K562 (cell line): ENCODE measurements around the gene CBX2. TPM values are rescaled to one million over a fixed set of nuclear protein-coding genes. Genes with fewer than 3 reads are reported as not detected.

ENCODE experiments used
- BRD4 ChIP-seq: fragments of 200-600 bp; sonication (generic); IDR thresholded peaks from 2 replicates; pipeline ENCODE4 v1.6.1; 2017; ENCODE audit warnings: inconsistent platforms
- CBX1 ChIP-seq: sonication (generic); IDR thresholded peaks from 2 replicates; pipeline ENCODE4 v1.6.1; 2016; ENCODE audit warnings: antibody characterized with exemption, low read depth, mild to moderate bottlenecking
- E2F6 ChIP-seq, 2 experiments: IDR thresholded peaks; 2 replicates each; pipeline ENCODE4 v1.6.1; 2011; ENCODE audit warnings: borderline replicate concordance in 1 of 2, control low read depth in 1 of 2, low read depth in 1 of 2, low read length in 1 of 2, mild to moderate bottlenecking in 1 of 2, mixed read lengths in 1 of 2, moderate library complexity in 1 of 2; ENCODE audit not compliant: insufficient read depth in 1 of 2, insufficient read length in 1 of 2, poor library complexity in 1 of 2, severe bottlenecking in 1 of 2; ENCODE audit errors: extremely low read depth in 1 of 2
- FIP1L1 ChIP-seq: fragments of 200-400 bp; formaldehyde crosslinking; IDR thresholded peaks from 2 replicates; pipeline ENCODE4 v1.6.1; 2018; ENCODE audit warnings: mild to moderate bottlenecking, low read depth, low read length; ENCODE audit not compliant: poor library complexity, severe bottlenecking
- FOSL1 ChIP-seq: fragments of 200-800 bp; sonication (Bioruptor generic); conservative IDR thresholded peaks from 2 replicates; pipeline ENCODE4 v1.6.1; 2016; ENCODE audit warnings: missing genetic modification characterization, missing compliant biosample characterization
- GATAD2B ChIP-seq: fragments of 450-650 bp; IDR thresholded peaks from 2 replicates; pipeline ENCODE4 v1.6.1; 2017; ENCODE audit warnings: mild to moderate bottlenecking, borderline replicate concordance
- HMG20B ChIP-seq: fragments of 250-450 bp; sonication (Bioruptor Pico); IDR thresholded peaks from 2 replicates; pipeline ENCODE4 v1.5.0; 2021; ENCODE audit warnings: mild to moderate bottlenecking
- HMGN3 ChIP-seq: IDR thresholded peaks from 2 replicates; pipeline ENCODE4 v1.6.1; 2011; ENCODE audit warnings: borderline replicate concordance, low read depth, mild to moderate bottlenecking, mixed read lengths, low read length; ENCODE audit not compliant: insufficient read length; ENCODE audit errors: extremely low read depth
- KLF1 ChIP-seq: fragments of 450-650 bp; IDR thresholded peaks from 2 replicates; pipeline ENCODE4 v1.6.1; 2016; ENCODE audit warnings: missing genetic modification characterization, missing compliant biosample characterization
- L3MBTL2 ChIP-seq: fragments of 450-650 bp; IDR thresholded peaks from 2 replicates; pipeline ENCODE4 v1.6.1; 2016; ENCODE audit warnings: mild to moderate bottlenecking, moderate library complexity
- MTA2 ChIP-seq: fragments of 450-650 bp; IDR thresholded peaks from 2 replicates; pipeline ENCODE4 v1.6.1; 2016; ENCODE audit warnings: low read depth
- NCOA2 ChIP-seq, 2 experiments: fragments of 450-650 bp; IDR thresholded peaks; 2 replicates each; pipeline ENCODE4 v1.6.1; 2018; ENCODE audit warnings: mild to moderate bottlenecking in 2 of 2, moderate library complexity in 1 of 2; ENCODE audit not compliant: partially characterized antibody in 2 of 2
- NFIC ChIP-seq: fragments of 450-650 bp; IDR thresholded peaks from 2 replicates; pipeline ENCODE4 v1.6.1; 2017; ENCODE audit warnings: mild to moderate bottlenecking, inconsistent platforms
- NR4A1 ChIP-seq, 2 experiments: fragments of 250-450 bp in 1 of 2; fragments of 450-650 bp in 1 of 2; sonication (Bioruptor Pico) in 1 of 2; IDR thresholded peaks; 2 replicates each; pipeline versions ENCODE4 v1.4.0 to v1.6.1; 2016 to 2020; ENCODE audit warnings: mild to moderate bottlenecking in 2 of 2, missing compliant biosample characterization in 1 of 2, missing genetic modification characterization in 1 of 2, moderate library complexity in 1 of 2
- RAD21 ChIP-seq, 2 experiments: fragments of 250-450 bp in 1 of 2; fragments of 450-650 bp in 1 of 2; sonication (Bioruptor Pico) in 1 of 2; formaldehyde crosslinking in 1 of 2; IDR thresholded peaks in 1 of 2; conservative IDR thresholded peaks in 1 of 2; 2 replicates each; pipeline versions ENCODE4 v1.4.0 to v1.8.0; 2020 to 2022; ENCODE audit warnings: mild to moderate bottlenecking in 2 of 2, moderate library complexity in 1 of 2
- RBM22 ChIP-seq: fragments of 200-400 bp; formaldehyde crosslinking; IDR thresholded peaks from 2 replicates; pipeline ENCODE4 v1.6.1; 2018; ENCODE audit warnings: low read length, low read depth; ENCODE audit not compliant: poor library complexity, severe bottlenecking
- SMC3 ChIP-seq: conservative IDR thresholded peaks from 2 replicates; pipeline ENCODE4 v1.6.1; 2011; ENCODE audit warnings: low read depth, low read length, improper control_type of control experiment; ENCODE audit not compliant: insufficient read depth
- SRF ChIP-seq, 2 experiments: fragments of 250-450, 450-650 bp in 1 of 2; sonication (Bioruptor Pico) in 1 of 2; sonication (generic) in 1 of 2; formaldehyde crosslinking; IDR thresholded peaks; 2 replicates each; pipeline versions ENCODE4 v1.5.0 to v1.5.1; 2020 to 2022; ENCODE audit warnings: mild to moderate bottlenecking in 1 of 2, missing genetic modification reagents in 1 of 2
- ZBTB8A ChIP-seq: fragments of 450-650 bp; IDR thresholded peaks from 2 replicates; pipeline ENCODE4 v1.6.1; 2018; ENCODE audit warnings: mild to moderate bottlenecking, moderate library complexity; ENCODE audit not compliant: partially characterized antibody
- ZNF175 ChIP-seq: fragments of 200-800 bp; sonication (Bioruptor generic); IDR thresholded peaks from 2 replicates; pipeline ENCODE4 v1.6.1; 2016; ENCODE audit warnings: low read depth, mild to moderate bottlenecking, missing genetic modification characterization, missing compliant biosample characterization
- ZNF592 ChIP-seq: fragments of 450-650 bp; IDR thresholded peaks from 2 replicates; pipeline ENCODE4 v1.6.1; 2017; ENCODE audit warnings: antibody characterized with exemption, mild to moderate bottlenecking
- polyA plus RNA-seq, 8 experiments: library from polyadenylated mRNA; depleted of rRNA in 4 of 8; stranded (reverse) in 5 of 8; unstranded in 3 of 8; fragments of >200 nt; fragmentation: Nextera tagmentation in 2 of 8; fragmentation: Illumina TruSeq in 1 of 8; extraction: Ambion mirVana in 2 of 8; extraction: Trizol in 1 of 8; gene quantifications; 2 replicates each; pipeline versions ENCODE4 v1.2.1 to v1.2.3, GENCODE V29; 2011 to 2014; ENCODE audit warnings: inconsistent platforms in 1 of 8, missing spikeins in 1 of 8
- total RNA-seq, 7 experiments: library from RNA; depleted of rRNA in 6 of 7; stranded (reverse); fragments of >200 nt in 6 of 7; fragmentation: Illumina TruSeq in 2 of 7; extraction: Trizol in 2 of 7; gene quantifications; 2 replicates each; pipeline versions ENCODE4 v1.2.1 to v1.2.3, GENCODE V29; 2011 to 2021; ENCODE audit warnings: low replicate concordance in 1 of 7

Gene CBX2
- total and polyA plus RNA-seq, 9 of the 15 experiments (the other 6 are each of a cell fraction or from before 2014, with no cell fraction given), result 0.66 to 26.9 (median 13.9) TPM

- TF ChIP-seq ZNF592 (peak; percentile 60; the same call in 1 of the 2 replicates), HMG20B (CRISPR knock-in tag) (no peak), GATAD2B (peak; percentile 95), CBX1 (peak; percentile 41; the same call in 1 of the 2 replicates), L3MBTL2 (peak; percentile 70), BRD4 (peak; percentile 57; the same call in 1 of the 2 replicates), SRF (CRISPR knock-in tag; IDR thresholded peaks at IDR 0.05) (peak in 1 of 2 experiments; percentile 68; a peak in 1 of 4 replicates), FOSL1 (tag) (0 out of 2 replicates have a peak, but pooled peaks have one; percentile 8), NCOA2 (IDR thresholded peaks at IDR 0.05; ENCODE audit: partially characterized antibody in 2 of 2) (no peak), NFIC (peak; percentile 45; the same call in 1 of the 2 replicates), ZNF175 (CRISPR knock-in tag) (peak; percentile 64), RBM22 (peak; percentile 19), SMC3 (peak; percentile 59), FIP1L1 (peak; percentile 77), NR4A1 (CRISPR knock-in tag; IDR thresholded peaks at IDR 0.05) (no peak), NR4A1 (tag; IDR thresholded peaks at IDR 0.05) (peak; percentile 25; the same call in 1 of the 2 replicates), E2F6 (IDR thresholded peaks at IDR 0.05; ENCODE audit: borderline replicate concordance in 1 of 2, extremely low read depth in 1 of 2, insufficient read depth in 1 of 2, insufficient read length in 1 of 2, low read depth in 1 of 2, low read length in 1 of 2, poor library complexity in 1 of 2, severe bottlenecking in 1 of 2) (peak in 1 of 2 experiments; percentile 70), ZBTB8A (no peak), MTA2 (peak; percentile 4; the same call in 1 of the 2 replicates), RAD21 (CRISPR knock-in tag; conservative IDR thresholded peaks at IDR 0.05 in 1 of 2, IDR thresholded peaks at IDR 0.05 in 1 of 2) (peak; percentile 77 to 79), KLF1 (no peak), HMGN3 (peak; percentile 33)
Measured at GRCh38 chr17:79811011-79811867, 33.3 kb downstream of the CBX2 start (continued).
